Thyroid gland (tissue), 4 donors: ENCODE results near the gene PDRG1. TPM values are rescaled to one million over a fixed set of nuclear protein-coding genes. Genes with fewer than 3 reads are reported as not detected.

Experiments
- DNase-seq, 2 donors: peaks; one replicate each; pipeline ENCODE4 v3.0.0-alpha.2; 2019
- H3K27ac ChIP-seq, 3 donors: fragments of 200-600 bp; sonication (generic); 1 replicate in 2 of 3; 2 replicates in 1 of 3; pipeline ENCODE4 v1.5.1; 2016 to 2019; ENCODE audit warnings: mild to moderate bottlenecking in 1 of 3, moderate library complexity in 1 of 3
- H3K27me3 ChIP-seq: fragments of 200-600 bp; sonication (generic); one replicate; pipeline ENCODE4 v1.5.1; 2019
- H3K36me3 ChIP-seq, 2 donors: fragments of 200-600 bp; sonication (generic); one replicate each; pipeline ENCODE4 v1.5.1; 2016 to 2019
- H3K4me1 ChIP-seq, 2 donors: fragments of 200-600 bp; sonication (generic); one replicate each; pipeline ENCODE4 v1.5.1; 2017 to 2019
- H3K4me3 ChIP-seq, 3 donors: fragments of 200-600 bp; sonication (generic); replicated peaks in 1 of 3; 1 replicate in 2 of 3; 2 replicates in 1 of 3; pipeline ENCODE4 v1.5.1; 2016; ENCODE audit warnings: mild to moderate bottlenecking in 1 of 3
- H3K9me3 ChIP-seq: fragments of 200-600 bp; sonication (generic); one replicate; pipeline ENCODE4 v1.5.1; 2017
- CTCF ChIP-seq, 6 experiments: fragments of 200-600 bp in 3 of 6; fragments of 450-650 bp in 3 of 6; sonication (generic) in 3 of 6; IDR thresholded peaks; one replicate each; pipeline ENCODE4 v1.5.1; 2016 to 2019; ENCODE audit warnings: antibody characterized with exemption in 6 of 6, mild to moderate bottlenecking in 2 of 6, inconsistent platforms in 1 of 6, moderate library complexity in 1 of 6
- POLR2A ChIP-seq, 2 donors: fragments of 450-650 bp; IDR thresholded peaks; one replicate each; pipeline ENCODE4 v1.6.1; 2017; ENCODE audit warnings: antibody characterized with exemption in 2 of 2, mild to moderate bottlenecking in 2 of 2, moderate library complexity in 1 of 2
- WGBS, 2 donors: methylation state at CpG; one replicate each; pipeline ENCODE4 v1.1.5; 2017; 5-methylcytosine and 5-hydroxymethylcytosine counted together
- intact Hi-C: fragments of 100-400 bp; cut with DNase I; formaldehyde crosslinking; loops from one replicate; pipeline ENCODE4 v1.15.1; 2023
- total RNA-seq, 4 donors: library from RNA; depleted of rRNA; stranded (reverse); fragments of >200 nt; gene quantifications; one replicate each; pipeline ENCODE4 v1.2.3, GENCODE V29; 2016

PDRG1 gene
- 10 to 100 TPM in 2 of 4 donors, 1 to 10 TPM in 2; 7.3 to 14.9 (median 9.2) TPM for total RNA-seq

GRCh38 chr20:31951530-31952453, at the start of gene PDRG1:
TSS of gene PDRG1 (minus strand) at chr20:31952046. CDS start at chr20:31951961, 85 bp downstream.
- intact Hi-C loops, result loop anchor here (2.0 kb wide), 1 partner anchor 101 kb away; no protein-coding TSS in a partner anchor
- H3K27me3 ChIP-seq, result no peaks in the 10 kb centered on the region
- TF ChIP-seq POLR2A (IDR thresholded peaks at IDR 0.05) (peak; percentile 54 to 71), CTCF (IDR thresholded peaks at IDR 0.05) (peak; percentile 83 to 97 (median 90))
- H3K27ac ChIP-seq, result peak within 1 kb of the TSS in 2 of 3 donors; percentile 63 to 84
- peak; percentile 95 to 96 for DNase-seq
- peak within 1 kb of the TSS; percentile 42 to 81 (median 67) for H3K4me3 ChIP-seq
- H3K36me3 ChIP-seq, result peaks cover 19 to 20% of the 10 kb centered on the region in 2 donors
- no peaks in the 10 kb centered on the region for H3K9me3 ChIP-seq
- peaks cover 10 to 16% of the 10 kb centered on the region in 2 donors for H3K4me1 ChIP-seq
- WGBS, 2 donors, result 1 to 2% methylated on average over 29 to 59 of the region's 63 CpGs

- Histone ChIP-seq H3K4me3 (no peak overlapping the region), H3K9me3 (no peaks in the 10 kb centered on the region), H3K27ac (no peak overlapping the region), H3K36me3 (no peaks in the 10 kb centered on the region), H3K27me3 (peaks cover 4% of the 10 kb centered on the region), H3K4me1 (no peaks in the 10 kb centered on the region)
- intact Hi-C loops, result no loop called here
- WGBS, 2 donors, result 60 to 76% methylated on average over 1 to 2 of the region's 2 CpGs
- no peak for TF ChIP-seq CTCF (IDR thresholded peaks at IDR 0.05)
- no peak for TF ChIP-seq POLR2A (IDR thresholded peaks at IDR 0.05)
- DNase-seq, result no peak
Measured at GRCh38 chr20:31998246-31998645, 46.4 kb upstream of the PDRG1 start.

- Histone ChIP-seq H3K27me3 (peaks cover 4% of the 10 kb centered on the region), H3K27ac (no peak overlapping the region), H3K9me3 (no peaks in the 10 kb centered on the region), H3K4me3 (no peak overlapping the region), H3K4me1 (no peaks in the 10 kb centered on the region), H3K36me3 (no peaks in the 10 kb centered on the region)
- intact Hi-C loops, result no loop called here
- DNase-seq, result no peak
- TF ChIP-seq POLR2A (IDR thresholded peaks at IDR 0.05), result no peak
- 90 to 92% methylated on average over 7 to 17 of the region's 18 CpGs for WGBS, 2 donors
Measured at GRCh38 chr20:31996996-31997395, 45.1 kb upstream of the PDRG1 start.

GRCh38 chr20:31992086-31992485, 40.2 kb upstream of the PDRG1 start:
- Histone ChIP-seq H3K36me3 (no peaks in the 10 kb centered on the region), H3K4me3 (no peak overlapping the region), H3K4me1 (no peaks in the 10 kb centered on the region), H3K27me3 (peaks cover 4% of the 10 kb centered on the region), H3K27ac (no peak overlapping the region), H3K9me3 (no peaks in the 10 kb centered on the region)
- TF ChIP-seq CTCF (IDR thresholded peaks at IDR 0.05) (no peak), POLR2A (IDR thresholded peaks at IDR 0.05) (no peak)
- 85 to 93% methylated on average over 2 of the region's 2 CpGs for WGBS, 2 donors
- intact Hi-C loops, result no loop called here
- no peak for DNase-seq

- Histone ChIP-seq H3K36me3 (no peaks in the 10 kb centered on the region), H3K4me3 (no peak overlapping the region), H3K9me3 (no peaks in the 10 kb centered on the region), H3K27ac (no peak overlapping the region), H3K4me1 (no peaks in the 10 kb centered on the region), H3K27me3 (peaks cover 4% of the 10 kb centered on the region)
- DNase-seq, result no peak
- intact Hi-C loops, result no loop called here
- TF ChIP-seq CTCF (IDR thresholded peaks at IDR 0.05) (no peak), POLR2A (IDR thresholded peaks at IDR 0.05) (no peak)
- 67 to 70% methylated on average over 1 of the region's 1 CpG for WGBS, 2 donors
Measured at GRCh38 chr20:31991339-31991705, 39.5 kb upstream of the PDRG1 start.
